K562 (cell line): ENCODE results near the gene HEXIM2. TPM values are rescaled to one million over a fixed set of nuclear protein-coding genes. Genes with fewer than 3 reads are reported as not detected.

Experiments
- BCOR ChIP-seq: fragments of 450-650 bp; IDR thresholded peaks from 2 replicates; pipeline ENCODE4 v1.6.1; 2016
- CTCFL ChIP-seq: IDR thresholded peaks from 2 replicates; pipeline ENCODE4 v1.6.1; 2011; ENCODE audit warnings: borderline replicate concordance, low read depth, mild to moderate bottlenecking, moderate library complexity, low read length; ENCODE audit not compliant: insufficient read depth, poor library complexity, severe bottlenecking
- DNMT1 ChIP-seq: fragments of 450-650 bp; IDR thresholded peaks from 2 replicates; pipeline ENCODE4 v1.6.1; 2016; ENCODE audit warnings: antibody characterized with exemption, mild to moderate bottlenecking
- E2F6 ChIP-seq, 2 experiments: IDR thresholded peaks; 2 replicates each; pipeline ENCODE4 v1.6.1; 2011; ENCODE audit warnings: borderline replicate concordance in 1 of 2, control low read depth in 1 of 2, low read depth in 1 of 2, low read length in 1 of 2, mild to moderate bottlenecking in 1 of 2, mixed read lengths in 1 of 2, moderate library complexity in 1 of 2; ENCODE audit not compliant: insufficient read depth in 1 of 2, insufficient read length in 1 of 2, poor library complexity in 1 of 2, severe bottlenecking in 1 of 2; ENCODE audit errors: extremely low read depth in 1 of 2
- GTF3C2 ChIP-seq: IDR thresholded peaks from 3 replicates; pipeline ENCODE4 v1.6.1; 2011; ENCODE audit warnings: borderline replicate concordance, mild to moderate bottlenecking, moderate library complexity; ENCODE audit not compliant: insufficient read length; ENCODE audit errors: extremely low read depth
- MBD2 ChIP-seq: sonication (generic); IDR thresholded peaks from 2 replicates; pipeline ENCODE4 v1.6.1; 2016; ENCODE audit warnings: low read depth, borderline replicate concordance
- NR4A1 ChIP-seq, 2 experiments: fragments of 250-450 bp in 1 of 2; fragments of 450-650 bp in 1 of 2; sonication (Bioruptor Pico) in 1 of 2; IDR thresholded peaks; 2 replicates each; pipeline versions ENCODE4 v1.4.0 to v1.6.1; 2016 to 2020; ENCODE audit warnings: mild to moderate bottlenecking in 2 of 2, missing compliant biosample characterization in 1 of 2, missing genetic modification characterization in 1 of 2, moderate library complexity in 1 of 2
- POLR3A ChIP-seq: IDR thresholded peaks from 2 replicates; pipeline ENCODE4 v1.6.1; 2011; ENCODE audit warnings: borderline replicate concordance, mild to moderate bottlenecking, moderate library complexity; ENCODE audit not compliant: insufficient read length, insufficient read depth; ENCODE audit errors: extremely low read depth
- RBM17 ChIP-seq: fragments of 200-400 bp; formaldehyde crosslinking; IDR thresholded peaks from 2 replicates; pipeline ENCODE4 v1.6.1; 2017; ENCODE audit warnings: low read depth, mild to moderate bottlenecking, low read length, borderline replicate concordance
- THAP7 ChIP-seq: fragments of 250-450 bp; sonication (Bioruptor Pico); IDR thresholded peaks from 2 replicates; pipeline ENCODE4 v1.5.0; 2021
- U2AF2 ChIP-seq: fragments of 200-400 bp; formaldehyde crosslinking; optimal IDR thresholded peaks from 2 replicates; pipeline ENCODE3; 2017; ENCODE audit warnings: low read depth, mild to moderate bottlenecking, low read length
- ZC3H11A ChIP-seq: IDR thresholded peaks from 2 replicates; pipeline ENCODE4 v1.6.1; 2012; ENCODE audit warnings: low read depth, low read length, improper control_type of control experiment
- ZNF511 ChIP-seq: sonication (generic); formaldehyde crosslinking; IDR thresholded peaks from 2 replicates; pipeline ENCODE4 v1.8.0; 2022; ENCODE audit warnings: mild to moderate bottlenecking, missing genetic modification reagents
- ZNF707 ChIP-seq: fragments of 250-450 bp; sonication (Bioruptor Pico); conservative IDR thresholded peaks from 2 replicates; pipeline ENCODE4 v1.8.0; 2022; ENCODE audit warnings: inconsistent platforms, mild to moderate bottlenecking, moderate library complexity
- ZNF79 ChIP-seq: fragments of 250-450 bp; sonication (Bioruptor Pico); IDR thresholded peaks from 2 replicates; pipeline ENCODE4 v1.4.0; 2020; ENCODE audit warnings: low read depth, mild to moderate bottlenecking, moderate library complexity
- polyA plus RNA-seq, 8 experiments: library from polyadenylated mRNA; depleted of rRNA in 4 of 8; stranded (reverse) in 5 of 8; unstranded in 3 of 8; fragments of >200 nt; fragmentation: Nextera tagmentation in 2 of 8; fragmentation: Illumina TruSeq in 1 of 8; extraction: Ambion mirVana in 2 of 8; extraction: Trizol in 1 of 8; gene quantifications; 2 replicates each; pipeline versions ENCODE4 v1.2.1 to v1.2.3, GENCODE V29; 2011 to 2014; ENCODE audit warnings: inconsistent platforms in 1 of 8, missing spikeins in 1 of 8
- total RNA-seq, 7 experiments: library from RNA; depleted of rRNA in 6 of 7; stranded (reverse); fragments of >200 nt in 6 of 7; fragmentation: Illumina TruSeq in 2 of 7; extraction: Trizol in 2 of 7; gene quantifications; 2 replicates each; pipeline versions ENCODE4 v1.2.1 to v1.2.3, GENCODE V29; 2011 to 2021; ENCODE audit warnings: low replicate concordance in 1 of 7

Gene HEXIM2
- total and polyA plus RNA-seq, 9 of the 15 experiments (the other 6 are each of a cell fraction or from before 2014, with no cell fraction given), result 0.69 to 3.4 (median 1.1) TPM; not detected in 2

- no peak for TF ChIP-seq E2F6 (IDR thresholded peaks at IDR 0.05; ENCODE audit: borderline replicate concordance in 1 of 2, extremely low read depth in 1 of 2, insufficient read depth in 1 of 2, insufficient read length in 1 of 2, low read depth in 1 of 2, low read length in 1 of 2, poor library complexity in 1 of 2, severe bottlenecking in 1 of 2)
- no peak for TF ChIP-seq ZNF79 (CRISPR knock-in tag)
- no peak for TF ChIP-seq THAP7
- no peak for TF ChIP-seq NR4A1 (CRISPR knock-in tag; IDR thresholded peaks at IDR 0.05)
- no peak for TF ChIP-seq NR4A1 (tag; IDR thresholded peaks at IDR 0.05)
- no peak for TF ChIP-seq MBD2
- no peak for TF ChIP-seq CTCFL
- TF ChIP-seq U2AF2, result no peak
- peak; percentile 19; the same call in 1 of the 2 replicates for TF ChIP-seq BCOR
- TF ChIP-seq POLR3A, result no peak
- no peak for TF ChIP-seq ZC3H11A
- no peak for TF ChIP-seq ZNF511
- TF ChIP-seq RBM17, result no peak
- no peak for TF ChIP-seq ZNF707 (CRISPR knock-in tag)
- TF ChIP-seq GTF3C2, result no peak
- no peak for TF ChIP-seq DNMT1
Observed at GRCh38 chr17:45162025-45162687, 481 bp downstream of the HEXIM2 start (continued).
